ENCODE results near the gene RANBP9.

Gene RANBP9

GRCh38 chr6:13683038-13683437, 28.6 kb downstream of the RANBP9 start:
- H3K27me3 ChIP-seq (replicated peaks; ENCODE audit: control insufficient read depth, insufficient read depth, low read length): no peaks in the 10 kb centered on the region
- TF ChIP-seq, protein P1, sequence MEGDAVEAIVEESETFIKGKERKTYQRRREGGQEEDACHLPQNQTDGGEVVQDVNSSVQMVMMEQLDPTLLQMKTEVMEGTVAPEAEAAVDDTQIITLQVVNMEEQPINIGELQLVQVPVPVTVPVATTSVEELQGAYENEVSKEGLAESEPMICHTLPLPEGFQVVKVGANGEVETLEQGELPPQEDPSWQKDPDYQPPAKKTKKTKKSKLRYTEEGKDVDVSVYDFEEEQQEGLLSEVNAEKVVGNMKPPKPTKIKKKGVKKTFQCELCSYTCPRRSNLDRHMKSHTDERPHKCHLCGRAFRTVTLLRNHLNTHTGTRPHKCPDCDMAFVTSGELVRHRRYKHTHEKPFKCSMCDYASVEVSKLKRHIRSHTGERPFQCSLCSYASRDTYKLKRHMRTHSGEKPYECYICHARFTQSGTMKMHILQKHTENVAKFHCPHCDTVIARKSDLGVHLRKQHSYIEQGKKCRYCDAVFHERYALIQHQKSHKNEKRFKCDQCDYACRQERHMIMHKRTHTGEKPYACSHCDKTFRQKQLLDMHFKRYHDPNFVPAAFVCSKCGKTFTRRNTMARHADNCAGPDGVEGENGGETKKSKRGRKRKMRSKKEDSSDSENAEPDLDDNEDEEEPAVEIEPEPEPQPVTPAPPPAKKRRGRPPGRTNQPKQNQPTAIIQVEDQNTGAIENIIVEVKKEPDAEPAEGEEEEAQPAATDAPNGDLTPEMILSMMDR (IDR thresholded peaks at IDR 0.05; ENCODE audit: insufficient read depth, low read length, poor library complexity, severe bottlenecking): no peak
- no peaks in the 10 kb centered on the region for H3K36me3 ChIP-seq (ENCODE audit: control insufficient read depth, insufficient read depth, low read length)
- H3K4me3 ChIP-seq (replicated peaks; ENCODE audit: low read depth, low read length): no peak overlapping the region
- DNase-seq (ENCODE audit: extremely low read depth, insufficient read length): no peak

- DNase-seq (ENCODE audit: extremely low read depth, insufficient read length): no peak
- TF ChIP-seq, protein P1 (IDR thresholded peaks at IDR 0.05; ENCODE audit: insufficient read depth, low read length, poor library complexity, severe bottlenecking): no peak
- Histone ChIP-seq H3K27me3 (replicated peaks; ENCODE audit: control insufficient read depth, insufficient read depth, low read length) (no peaks in the 10 kb centered on the region), H3K36me3 (ENCODE audit: control insufficient read depth, insufficient read depth, low read length) (no peaks in the 10 kb centered on the region), H3K4me3 (replicated peaks; ENCODE audit: low read depth, low read length) (no peak overlapping the region)
These were observed 29.3 kb downstream of the RANBP9 start for GRCh38 chr6:13682346-13682745.

- DNase-seq (ENCODE audit: extremely low read depth, insufficient read length): peak; percentile 43
- TF ChIP-seq, protein P1 (IDR thresholded peaks at IDR 0.05; ENCODE audit: insufficient read depth, low read length, poor library complexity, severe bottlenecking): no peak
- Histone ChIP-seq H3K27me3 (replicated peaks; ENCODE audit: control insufficient read depth, insufficient read depth, low read length) (no peaks in the 10 kb centered on the region), H3K4me3 (replicated peaks; ENCODE audit: low read depth, low read length) (no peak overlapping the region), H3K36me3 (ENCODE audit: control insufficient read depth, insufficient read depth, low read length) (no peaks in the 10 kb centered on the region)
These were observed 30.2 kb downstream of the RANBP9 start for GRCh38 chr6:13681305-13682061.

DNA sequence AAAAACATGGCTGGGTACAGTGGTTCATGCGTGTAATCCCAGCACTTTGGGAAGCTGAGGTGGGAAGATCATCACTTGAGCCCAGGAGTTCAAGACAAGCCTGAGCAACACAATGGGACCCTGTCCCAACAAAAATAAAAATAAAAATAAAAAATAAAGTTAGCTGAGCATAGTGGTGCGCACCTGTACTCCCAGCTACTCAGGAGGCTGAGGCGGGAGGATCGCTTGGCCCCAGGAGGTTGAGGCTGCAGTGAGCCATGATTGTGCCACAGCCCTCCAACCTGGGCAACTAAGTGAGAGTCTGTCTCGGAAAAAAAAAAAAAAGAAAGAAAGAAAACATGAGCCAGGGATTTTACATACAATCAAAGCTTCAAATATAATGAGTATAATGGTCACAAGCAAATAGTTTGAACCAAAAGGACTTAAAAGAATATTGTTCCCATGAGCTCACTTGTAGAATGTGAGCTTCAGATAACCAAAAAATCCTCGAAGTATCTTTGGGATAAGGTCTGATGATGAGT, 31.1 kb downstream of the RANBP9 start:
- DNase-seq (ENCODE audit: extremely low read depth, insufficient read length): no peak
- TF ChIP-seq, protein P1 (IDR thresholded peaks at IDR 0.05; ENCODE audit: insufficient read depth, low read length, poor library complexity, severe bottlenecking): no peak
- no peaks in the 10 kb centered on the region for H3K27me3 ChIP-seq (replicated peaks; ENCODE audit: control insufficient read depth, insufficient read depth, low read length)
- H3K36me3 ChIP-seq (ENCODE audit: control insufficient read depth, insufficient read depth, low read length): no peaks in the 10 kb centered on the region
- H3K4me3 ChIP-seq (replicated peaks; ENCODE audit: low read depth, low read length): no peak overlapping the region

DNA sequence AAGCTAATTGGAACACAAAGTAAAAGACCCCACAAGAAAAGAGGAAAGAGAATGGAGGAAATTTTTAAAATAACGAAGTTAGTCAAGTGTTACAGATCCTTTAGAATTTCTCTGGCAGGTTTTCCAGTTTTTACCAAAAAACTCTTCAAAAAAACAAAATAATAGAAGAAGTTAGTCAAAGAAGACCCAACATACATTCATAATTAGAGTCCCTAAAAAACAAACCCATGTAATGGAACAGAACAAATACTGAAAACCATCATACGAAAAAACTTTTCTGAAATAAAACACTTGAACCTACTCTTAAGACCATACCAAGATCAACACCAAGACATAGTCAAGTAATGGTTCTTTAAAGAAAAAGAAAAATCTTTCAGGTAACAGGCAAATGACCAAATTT, 31.6 kb downstream of the RANBP9 start:
- no peak overlapping the region for H3K4me3 ChIP-seq (replicated peaks; ENCODE audit: low read depth, low read length)
- TF ChIP-seq, protein P1 (IDR thresholded peaks at IDR 0.05; ENCODE audit: insufficient read depth, low read length, poor library complexity, severe bottlenecking): no peak
- no peaks in the 10 kb centered on the region for H3K36me3 ChIP-seq (ENCODE audit: control insufficient read depth, insufficient read depth, low read length)
- no peak for DNase-seq (ENCODE audit: extremely low read depth, insufficient read length)
- no peaks in the 10 kb centered on the region for H3K27me3 ChIP-seq (replicated peaks; ENCODE audit: control insufficient read depth, insufficient read depth, low read length)
